WTC11 (cell line): ENCODE measurements around the gene MYRF. TPM values are rescaled to one million over a fixed set of nuclear protein-coding genes. Genes with fewer than 3 reads are reported as not detected.

Experiments used
- ATAC-seq: fragments of 200-7000 bp; cut with Tn5 transposase; 2 replicates; pipeline ENCODE4 v1.10.0; 2021; ENCODE audit warnings: mild to moderate bottlenecking, moderate library complexity
- CTCF ChIA-PET: fragments of 300-600 bp; sonication (Branson Sonifier 250); formaldehyde crosslinking; loops from one replicate; lab custom pipeline; 2021; ENCODE audit warnings: antibody characterized with exemption; lab: Charles Lee
- POLR2A ChIA-PET: fragments of 350-600 bp; sonication (Branson Sonifier 250); formaldehyde crosslinking; loops from one replicate; lab custom pipeline; 2021; ENCODE audit warnings: antibody characterized with exemption; lab: Charles Lee
- DNase-seq: peaks from one replicate; pipeline ENCODE4 v3.0.0; 2021; ENCODE audit warnings: low spot score
- H3K27ac Mint-ChIP-seq: 2 replicates; pipeline ENCODE4 v1.8.0; 2021; ENCODE audit warnings: mixed read lengths
- H3K27me3 Mint-ChIP-seq: 2 replicates; pipeline ENCODE4 v1.8.0; 2021; ENCODE audit warnings: low read depth, mild to moderate bottlenecking, moderate library complexity, mixed read lengths
- H3K36me3 Mint-ChIP-seq: 2 replicates; pipeline ENCODE4 v1.8.0; 2021; ENCODE audit warnings: mixed read lengths
- H3K4me1 Mint-ChIP-seq: 2 replicates; pipeline ENCODE4 v1.8.0; 2022; ENCODE audit warnings: mixed read lengths
- H3K4me3 Mint-ChIP-seq: 2 replicates; pipeline ENCODE4 v1.8.0; 2021; ENCODE audit warnings: mild to moderate bottlenecking, moderate library complexity, mixed read lengths
- H3K9me3 Mint-ChIP-seq: 2 replicates; pipeline ENCODE4 v1.8.0; 2021; ENCODE audit warnings: mixed read lengths
- GABPB1 ChIP-seq: sonication (generic); formaldehyde crosslinking; IDR thresholded peaks from 2 replicates; pipeline ENCODE4 v1.8.1; 2023; ENCODE audit warnings: mild to moderate bottlenecking, missing genetic modification reagents
- GTF2I ChIP-seq: fragments of 250-450 bp; sonication (Bioruptor Pico); conservative IDR thresholded peaks from 2 replicates; pipeline ENCODE4 v1.4.0; 2021; ENCODE audit warnings: mild to moderate bottlenecking
- HMGA2 ChIP-seq: fragments of 250-450 bp; sonication (Bioruptor Pico); IDR thresholded peaks from 2 replicates; pipeline ENCODE4 v1.4.0; 2021; ENCODE audit warnings: mild to moderate bottlenecking, moderate library complexity
- JAZF1 ChIP-seq: fragments of 250-450 bp; sonication (Bioruptor Pico); IDR thresholded peaks from 2 replicates; pipeline ENCODE4 v1.9.0; 2021; ENCODE audit warnings: moderate library complexity, mild to moderate bottlenecking, inconsistent platforms
- MXD4 ChIP-seq: fragments of 250-450 bp; sonication (Bioruptor Pico); IDR thresholded peaks from 2 replicates; pipeline ENCODE4 v1.8.0; 2021; ENCODE audit warnings: mild to moderate bottlenecking, moderate library complexity, borderline replicate concordance
- NFATC4 ChIP-seq: fragments of 250-450 bp; sonication (Bioruptor Pico); IDR thresholded peaks from 2 replicates; pipeline ENCODE4 v1.9.0; 2021; ENCODE audit warnings: mild to moderate bottlenecking
- NFE2L1 ChIP-seq: sonication (generic); formaldehyde crosslinking; IDR thresholded peaks from 2 replicates; pipeline ENCODE4 v1.8.1; 2023; ENCODE audit warnings: missing genetic modification reagents
- NFYB ChIP-seq: sonication (generic); formaldehyde crosslinking; conservative IDR thresholded peaks from 2 replicates; pipeline ENCODE4 v1.8.0; 2022; ENCODE audit warnings: low read depth, missing genetic modification reagents
- NR2C2 ChIP-seq: sonication (generic); formaldehyde crosslinking; IDR thresholded peaks from 2 replicates; pipeline ENCODE4 v1.8.0; 2022; ENCODE audit warnings: mild to moderate bottlenecking, missing genetic modification reagents
- OVOL2 ChIP-seq: fragments of 250-450 bp; sonication (Bioruptor Pico); IDR thresholded peaks from 2 replicates; pipeline ENCODE4 v1.9.0; 2021; ENCODE audit warnings: mild to moderate bottlenecking, borderline replicate concordance
- RELA ChIP-seq: sonication (generic); formaldehyde crosslinking; IDR thresholded peaks from 2 replicates; pipeline ENCODE4 v1.8.1; 2022; ENCODE audit warnings: missing genetic modification reagents, mild to moderate bottlenecking, borderline replicate concordance
- RORB ChIP-seq: fragments of 250-450 bp; sonication (Bioruptor Pico); IDR thresholded peaks from 2 replicates; pipeline ENCODE4 v1.9.0; 2021; ENCODE audit warnings: mild to moderate bottlenecking
- SP1 ChIP-seq: sonication (generic); formaldehyde crosslinking; conservative IDR thresholded peaks from 2 replicates; pipeline ENCODE4 v1.8.1; 2022; ENCODE audit warnings: missing genetic modification reagents
- TCF7 ChIP-seq: sonication (generic); formaldehyde crosslinking; IDR thresholded peaks from 2 replicates; pipeline ENCODE4 v1.8.0; 2022; ENCODE audit warnings: mild to moderate bottlenecking, low read depth, missing genetic modification reagents, moderate library complexity
- TEAD4 ChIP-seq: sonication (generic); formaldehyde crosslinking; IDR thresholded peaks from 2 replicates; pipeline ENCODE4 v1.8.0; 2022; ENCODE audit warnings: mild to moderate bottlenecking, missing genetic modification reagents
- ZNF121 ChIP-seq: sonication (generic); formaldehyde crosslinking; IDR thresholded peaks from 2 replicates; pipeline ENCODE4 v1.8.0; 2023; ENCODE audit warnings: missing genetic modification reagents
- ZNF219 ChIP-seq: sonication (generic); formaldehyde crosslinking; IDR thresholded peaks from 2 replicates; pipeline ENCODE4 v1.8.0; 2023; ENCODE audit warnings: missing genetic modification reagents, mild to moderate bottlenecking, borderline replicate concordance
- ZNF232 ChIP-seq: sonication (generic); formaldehyde crosslinking; IDR thresholded peaks from 2 replicates; pipeline ENCODE4 v1.8.0; 2022; ENCODE audit warnings: mild to moderate bottlenecking, missing genetic modification reagents
- ZNF263 ChIP-seq: sonication (generic); formaldehyde crosslinking; IDR thresholded peaks from 2 replicates; pipeline ENCODE4 v1.8.1; 2022; ENCODE audit warnings: low read depth, mild to moderate bottlenecking, moderate library complexity, missing genetic modification reagents
- ZNF317 ChIP-seq: sonication (generic); formaldehyde crosslinking; IDR thresholded peaks from 2 replicates; pipeline ENCODE4 v1.8.1; 2023; ENCODE audit warnings: low read depth, mild to moderate bottlenecking, moderate library complexity, missing genetic modification reagents, borderline replicate concordance
- total RNA-seq: library from RNA; stranded (reverse); gene quantifications from 3 replicates; pipeline ENCODE4 v1.2.3, GENCODE V29; 2021
- TF ChIP-seq, protein P1 (sequence below): sonication (generic); formaldehyde crosslinking; IDR thresholded peaks from 2 replicates; pipeline ENCODE4 v1.8.0; 2023; ENCODE audit warnings: missing genetic modification reagents
- TF ChIP-seq, protein P2 (sequence below): sonication (generic); formaldehyde crosslinking; IDR thresholded peaks from 2 replicates; pipeline ENCODE4 v1.8.0; 2022; ENCODE audit warnings: mild to moderate bottlenecking, missing genetic modification reagents
- TF ChIP-seq, protein P3 (sequence below): sonication (generic); formaldehyde crosslinking; IDR thresholded peaks from 2 replicates; pipeline ENCODE4 v1.8.1; 2022; ENCODE audit warnings: low read depth, mild to moderate bottlenecking, moderate library complexity, missing genetic modification reagents, borderline replicate concordance
- TF ChIP-seq, protein P4 (sequence below): sonication (generic); formaldehyde crosslinking; IDR thresholded peaks from 2 replicates; pipeline ENCODE4 v1.8.1; 2023; ENCODE audit warnings: mild to moderate bottlenecking, missing genetic modification reagents, moderate library complexity
- TF ChIP-seq, protein P5 (sequence below): sonication (generic); formaldehyde crosslinking; conservative IDR thresholded peaks from 2 replicates; pipeline ENCODE4 v1.8.1; 2023; ENCODE audit warnings: mild to moderate bottlenecking, low read depth, missing genetic modification reagents, moderate library complexity
- TF ChIP-seq, protein P6 (sequence below): sonication (generic); formaldehyde crosslinking; IDR thresholded peaks from 2 replicates; pipeline ENCODE4 v1.8.1; 2022; ENCODE audit warnings: missing genetic modification reagents, borderline replicate concordance

Gene MYRF
- total RNA-seq, 1 experiment from 2014 or later: 5.9 TPM

DNA sequence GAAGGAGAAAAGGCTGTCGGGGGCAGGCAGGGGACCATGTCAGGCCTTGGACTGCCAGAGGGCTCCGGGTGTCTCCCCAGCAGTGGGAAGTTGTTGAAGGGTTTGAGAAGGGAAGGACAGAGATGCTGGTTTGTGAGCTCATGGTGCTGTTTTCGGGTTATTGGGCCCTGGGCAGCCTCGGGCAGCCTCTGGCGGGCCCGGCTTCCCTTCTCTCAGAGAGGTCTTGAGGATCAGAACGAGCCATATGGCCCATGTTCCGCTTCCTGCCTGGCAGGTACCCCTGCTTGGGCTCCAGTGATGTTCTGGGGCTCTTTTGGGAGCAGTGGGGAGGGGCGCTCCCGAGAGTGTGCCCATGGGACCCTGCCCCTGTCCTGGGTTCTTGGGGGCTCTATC lies 9.8 kb downstream of the MYRF start:
- H3K9me3 Mint-ChIP-seq: no peaks in the 10 kb centered on the region
- ATAC-seq: no peak
- H3K36me3 Mint-ChIP-seq: no peaks in the 10 kb centered on the region
- TF ChIP-seq NFATC4: no peak
- no peak for TF ChIP-seq ZNF263
- TF ChIP-seq JAZF1 (CRISPR knock-in tag): no peak
- TF ChIP-seq TCF7 (CRISPR knock-in tag): no peak
- no peak for TF ChIP-seq NFE2L1 (CRISPR knock-in tag)
- TF ChIP-seq OVOL2 (CRISPR knock-in tag): no peak
- no peak for TF ChIP-seq ZNF232 (CRISPR knock-in tag)
- no peak for TF ChIP-seq GABPB1 (CRISPR knock-in tag)
- no peak for TF ChIP-seq TEAD4
- TF ChIP-seq, protein P1, sequence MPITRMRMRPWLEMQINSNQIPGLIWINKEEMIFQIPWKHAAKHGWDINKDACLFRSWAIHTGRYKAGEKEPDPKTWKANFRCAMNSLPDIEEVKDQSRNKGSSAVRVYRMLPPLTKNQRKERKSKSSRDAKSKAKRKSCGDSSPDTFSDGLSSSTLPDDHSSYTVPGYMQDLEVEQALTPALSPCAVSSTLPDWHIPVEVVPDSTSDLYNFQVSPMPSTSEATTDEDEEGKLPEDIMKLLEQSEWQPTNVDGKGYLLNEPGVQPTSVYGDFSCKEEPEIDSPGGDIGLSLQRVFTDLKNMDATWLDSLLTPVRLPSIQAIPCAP: no peak
- TF ChIP-seq, protein P2, sequence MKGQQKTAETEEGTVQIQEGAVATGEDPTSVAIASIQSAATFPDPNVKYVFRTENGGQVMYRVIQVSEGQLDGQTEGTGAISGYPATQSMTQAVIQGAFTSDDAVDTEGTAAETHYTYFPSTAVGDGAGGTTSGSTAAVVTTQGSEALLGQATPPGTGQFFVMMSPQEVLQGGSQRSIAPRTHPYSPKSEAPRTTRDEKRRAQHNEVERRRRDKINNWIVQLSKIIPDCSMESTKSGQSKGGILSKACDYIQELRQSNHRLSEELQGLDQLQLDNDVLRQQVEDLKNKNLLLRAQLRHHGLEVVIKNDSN (CRISPR knock-in tag): no peak
- TF ChIP-seq, protein P3, sequence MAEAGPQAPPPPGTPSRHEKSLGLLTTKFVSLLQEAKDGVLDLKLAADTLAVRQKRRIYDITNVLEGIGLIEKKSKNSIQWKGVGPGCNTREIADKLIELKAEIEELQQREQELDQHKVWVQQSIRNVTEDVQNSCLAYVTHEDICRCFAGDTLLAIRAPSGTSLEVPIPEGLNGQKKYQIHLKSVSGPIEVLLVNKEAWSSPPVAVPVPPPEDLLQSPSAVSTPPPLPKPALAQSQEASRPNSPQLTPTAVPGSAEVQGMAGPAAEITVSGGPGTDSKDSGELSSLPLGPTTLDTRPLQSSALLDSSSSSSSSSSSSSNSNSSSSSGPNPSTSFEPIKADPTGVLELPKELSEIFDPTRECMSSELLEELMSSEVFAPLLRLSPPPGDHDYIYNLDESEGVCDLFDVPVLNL: no peak
- TF ChIP-seq GTF2I: no peak
- TF ChIP-seq ZNF317 (CRISPR knock-in tag): no peak
- TF ChIP-seq NR2C2: no peak
- TF ChIP-seq ZNF121: no peak
- DNase-seq: no peak
- ChIA-PET CTCF (interaction anchor here (0.9 to 3.5 kb wide), 5 partner anchors 9 to 83 kb away, joined by 3 to 16 read pairs (median 5); partner anchors contain the start of gene MYRF), POLR2A (interaction anchor here (0.6 kb wide), 1 partner anchor 53 kb away, joined by 3 read pairs; no protein-coding TSS in a partner anchor)
- H3K27me3 Mint-ChIP-seq: peaks cover 3% of the 10 kb centered on the region; the same call in 1 of the 2 replicates
- H3K4me1 Mint-ChIP-seq: peaks cover 11% of the 10 kb centered on the region
- no peak overlapping the region for H3K27ac Mint-ChIP-seq
- H3K4me3 Mint-ChIP-seq: no peak overlapping the region

DNA sequence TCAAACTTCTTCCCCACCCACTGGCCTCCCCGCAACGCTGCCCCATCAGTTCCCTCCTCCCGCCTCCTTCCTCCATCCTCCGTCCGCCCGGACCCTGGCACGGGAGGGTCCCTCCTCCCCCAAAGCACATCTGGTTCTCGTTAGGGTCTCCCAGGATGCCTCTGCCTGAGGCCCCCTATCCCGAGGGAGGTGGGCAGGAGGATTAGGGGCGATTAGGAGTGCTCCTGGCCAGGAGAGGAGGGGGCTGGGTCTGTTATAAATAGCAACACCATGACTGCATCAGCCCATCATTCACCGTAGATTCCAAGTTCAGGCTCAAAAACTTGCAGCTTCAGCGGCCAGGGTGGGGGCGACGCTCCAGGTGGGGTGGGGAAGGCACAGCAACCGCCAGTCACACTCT lies 10.4 kb downstream of the MYRF start:
- no peaks in the 10 kb centered on the region for H3K36me3 Mint-ChIP-seq
- DNase-seq (no peak), ATAC-seq (no peak)
- H3K27ac Mint-ChIP-seq: no peak overlapping the region
- ChIA-PET POLR2A (interaction anchor here (0.6 kb wide), 1 partner anchor 52 kb away, joined by 3 read pairs; no protein-coding TSS in a partner anchor), CTCF (interaction anchor here (1.3 to 1.6 kb wide), 2 partner anchors 15 to 25 kb away, joined by 3 to 7 read pairs; no protein-coding TSS in a partner anchor)
- H3K4me1 Mint-ChIP-seq: peaks cover 10% of the 10 kb centered on the region
- no peak overlapping the region for H3K4me3 Mint-ChIP-seq
- H3K27me3 Mint-ChIP-seq: peaks cover 3% of the 10 kb centered on the region; the same call in 1 of the 2 replicates
- H3K9me3 Mint-ChIP-seq: no peaks in the 10 kb centered on the region
- TF ChIP-seq, protein P4, sequence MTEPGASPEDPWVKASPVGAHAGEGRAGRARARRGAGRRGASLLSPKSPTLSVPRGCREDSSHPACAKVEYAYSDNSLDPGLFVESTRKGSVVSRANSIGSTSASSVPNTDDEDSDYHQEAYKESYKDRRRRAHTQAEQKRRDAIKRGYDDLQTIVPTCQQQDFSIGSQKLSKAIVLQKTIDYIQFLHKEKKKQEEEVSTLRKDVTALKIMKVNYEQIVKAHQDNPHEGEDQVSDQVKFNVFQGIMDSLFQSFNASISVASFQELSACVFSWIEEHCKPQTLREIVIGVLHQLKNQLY (CRISPR knock-in tag): no peak
- TF ChIP-seq, protein P5, sequence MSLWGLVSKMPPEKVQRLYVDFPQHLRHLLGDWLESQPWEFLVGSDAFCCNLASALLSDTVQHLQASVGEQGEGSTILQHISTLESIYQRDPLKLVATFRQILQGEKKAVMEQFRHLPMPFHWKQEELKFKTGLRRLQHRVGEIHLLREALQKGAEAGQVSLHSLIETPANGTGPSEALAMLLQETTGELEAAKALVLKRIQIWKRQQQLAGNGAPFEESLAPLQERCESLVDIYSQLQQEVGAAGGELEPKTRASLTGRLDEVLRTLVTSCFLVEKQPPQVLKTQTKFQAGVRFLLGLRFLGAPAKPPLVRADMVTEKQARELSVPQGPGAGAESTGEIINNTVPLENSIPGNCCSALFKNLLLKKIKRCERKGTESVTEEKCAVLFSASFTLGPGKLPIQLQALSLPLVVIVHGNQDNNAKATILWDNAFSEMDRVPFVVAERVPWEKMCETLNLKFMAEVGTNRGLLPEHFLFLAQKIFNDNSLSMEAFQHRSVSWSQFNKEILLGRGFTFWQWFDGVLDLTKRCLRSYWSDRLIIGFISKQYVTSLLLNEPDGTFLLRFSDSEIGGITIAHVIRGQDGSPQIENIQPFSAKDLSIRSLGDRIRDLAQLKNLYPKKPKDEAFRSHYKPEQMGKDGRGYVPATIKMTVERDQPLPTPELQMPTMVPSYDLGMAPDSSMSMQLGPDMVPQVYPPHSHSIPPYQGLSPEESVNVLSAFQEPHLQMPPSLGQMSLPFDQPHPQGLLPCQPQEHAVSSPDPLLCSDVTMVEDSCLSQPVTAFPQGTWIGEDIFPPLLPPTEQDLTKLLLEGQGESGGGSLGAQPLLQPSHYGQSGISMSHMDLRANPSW: no peak
- TF ChIP-seq, protein P6, sequence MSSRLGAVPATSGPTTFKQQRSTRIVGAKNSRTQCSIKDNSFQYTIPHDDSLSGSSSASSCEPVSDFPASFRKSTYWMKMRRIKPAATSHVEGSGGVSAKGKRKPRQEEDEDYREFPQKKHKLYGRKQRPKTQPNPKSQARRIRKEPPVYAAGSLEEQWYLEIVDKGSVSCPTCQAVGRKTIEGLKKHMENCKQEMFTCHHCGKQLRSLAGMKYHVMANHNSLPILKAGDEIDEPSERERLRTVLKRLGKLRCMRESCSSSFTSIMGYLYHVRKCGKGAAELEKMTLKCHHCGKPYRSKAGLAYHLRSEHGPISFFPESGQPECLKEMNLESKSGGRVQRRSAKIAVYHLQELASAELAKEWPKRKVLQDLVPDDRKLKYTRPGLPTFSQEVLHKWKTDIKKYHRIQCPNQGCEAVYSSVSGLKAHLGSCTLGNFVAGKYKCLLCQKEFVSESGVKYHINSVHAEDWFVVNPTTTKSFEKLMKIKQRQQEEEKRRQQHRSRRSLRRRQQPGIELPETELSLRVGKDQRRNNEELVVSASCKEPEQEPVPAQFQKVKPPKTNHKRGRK (CRISPR knock-in tag): no peak
- no peak for TF ChIP-seq NFATC4
- no peak for TF ChIP-seq TEAD4
- TF ChIP-seq HMGA2 (CRISPR knock-in tag): no peak
- no peak for TF ChIP-seq SP1 (CRISPR knock-in tag)
- no peak for TF ChIP-seq ZNF219 (CRISPR knock-in tag)
- TF ChIP-seq RELA (CRISPR knock-in tag): no peak
- no peak for TF ChIP-seq RORB (CRISPR knock-in tag)
- TF ChIP-seq NFYB (CRISPR knock-in tag): no peak
- TF ChIP-seq, protein P2 (CRISPR knock-in tag): no peak
- TF ChIP-seq TCF7 (CRISPR knock-in tag): no peak
- TF ChIP-seq MXD4 (CRISPR knock-in tag): no peak
